Mesenteric fat pad (tissue), 1 donor: ENCODE measurements around the gene COL7A1. TPM values are rescaled to one million over a fixed set of nuclear protein-coding genes. Genes with fewer than 3 reads are reported as not detected.
"Not testable (repeated sequence)": the region's sequence is repeated elsewhere in the genome, so short reads cannot be mapped to it uniquely, and the experiment has no call there.

Experiments
- DNase-seq: peaks from one replicate; pipeline ENCODE4 v3.0.0-alpha.2; 2020; ENCODE audit warnings: low spot score
- total RNA-seq: library from RNA; stranded (reverse); fragmentation: NEBNext Ultra II Directional; extraction: Animal tissue kit (Norgen Biotek cat#: 25700); gene quantifications from one replicate; pipeline ENCODE4 v1.2.1, GENCODE V29; 2021
- donor health status: DM: yes; HTN: yes; CAD: no.

COL7A1 gene
- total RNA-seq, 1 donor from 2014 or later = 0.84 TPM

GRCh38 chr3:48564667-48565066 lies 30.5 kb downstream of the COL7A1 start:
- no peak for DNase-seq

GRCh38 chr3:48564022-48564421 lies 31.1 kb downstream of the COL7A1 start:
- DNase-seq = no peak

- DNase-seq = no peak
Measured at GRCh38 chr3:48563382-48563918, 31.7 kb downstream of the COL7A1 start, which contains the start of gene UCN2. TSS of gene UCN2 (minus strand) at chr3:48563781. CDS start at chr3:48563124, 657 bp downstream.

- DNase-seq = no peak
Measured at GRCh38 chr3:48562367-48563095, 32.6 kb downstream of the COL7A1 start.

GRCh38 chr3:48561045-48561736 lies 33.9 kb downstream of the COL7A1 start:
- no peak for DNase-seq

- no peak for DNase-seq
Measured at GRCh38 chr3:48560648-48561018, 34.5 kb downstream of the COL7A1 start.

- no peak for DNase-seq
Measured at GRCh38 chr3:48558493-48559134, 36.5 kb downstream of the COL7A1 start.

- peak; percentile 100 for DNase-seq
Measured at GRCh38 chr3:48556796-48557626, 38.1 kb downstream of the COL7A1 start, which contains the start of gene PFKFB4. TSS of gene PFKFB4 (minus strand) at chr3:48556803. CDS start at chr3:48556777, 26 bp downstream.

- DNase-seq = no peak
Measured at GRCh38 chr3:48555949-48556795, 39.0 kb downstream of the COL7A1 start.

GRCh38 chr3:48555231-48555948 lies 39.7 kb downstream of the COL7A1 start:
- DNase-seq = no peak

- no peak for DNase-seq
Measured at GRCh38 chr3:48553886-48554845, 41.0 kb downstream of the COL7A1 start.

- DNase-seq = no peak
Measured at GRCh38 chr3:48553361-48553760, 41.8 kb downstream of the COL7A1 start.

GRCh38 chr3:48552111-48552951 lies 42.8 kb downstream of the COL7A1 start:
- no peak for DNase-seq

- not testable (repeated sequence) for DNase-seq
Measured at GRCh38 chr3:48551651-48552050, 43.5 kb downstream of the COL7A1 start.

- peak; percentile 94 for DNase-seq
Measured at GRCh38 chr3:48548729-48549705, 46.1 kb downstream of the COL7A1 start.

- no peak for DNase-seq
Measured at GRCh38 chr3:48548126-48548525, 47.0 kb downstream of the COL7A1 start.
